Stomach (tissue), 4 donors: ENCODE measurements around the gene ATXN10.

ENCODE experiments used
- POLR2A ChIP-seq, 4 donors: fragments of 450-650 bp; IDR thresholded peaks; one replicate each; pipeline ENCODE4 v1.6.1; 2016; ENCODE audit warnings: antibody characterized with exemption in 4 of 4, control low read depth in 2 of 4, mild to moderate bottlenecking in 1 of 4, moderate library complexity in 1 of 4
- POLR2AphosphoS5 ChIP-seq, 3 donors: sonication (generic); formaldehyde crosslinking; IDR thresholded peaks; one replicate each; pipeline ENCODE4 v1.6.1; 2016; ENCODE audit warnings: antibody characterized with exemption in 3 of 3
- TF ChIP-seq, protein P1 (sequence below), 7 experiments: fragments of 450-650 bp in 4 of 7; fragments of 200-600 bp in 3 of 7; sonication (generic) in 3 of 7; IDR thresholded peaks; one replicate each; pipeline ENCODE4 v1.5.1; 2016 to 2019; ENCODE audit warnings: antibody characterized with exemption in 7 of 7, control low read depth in 2 of 7, mild to moderate bottlenecking in 1 of 7

DNA sequence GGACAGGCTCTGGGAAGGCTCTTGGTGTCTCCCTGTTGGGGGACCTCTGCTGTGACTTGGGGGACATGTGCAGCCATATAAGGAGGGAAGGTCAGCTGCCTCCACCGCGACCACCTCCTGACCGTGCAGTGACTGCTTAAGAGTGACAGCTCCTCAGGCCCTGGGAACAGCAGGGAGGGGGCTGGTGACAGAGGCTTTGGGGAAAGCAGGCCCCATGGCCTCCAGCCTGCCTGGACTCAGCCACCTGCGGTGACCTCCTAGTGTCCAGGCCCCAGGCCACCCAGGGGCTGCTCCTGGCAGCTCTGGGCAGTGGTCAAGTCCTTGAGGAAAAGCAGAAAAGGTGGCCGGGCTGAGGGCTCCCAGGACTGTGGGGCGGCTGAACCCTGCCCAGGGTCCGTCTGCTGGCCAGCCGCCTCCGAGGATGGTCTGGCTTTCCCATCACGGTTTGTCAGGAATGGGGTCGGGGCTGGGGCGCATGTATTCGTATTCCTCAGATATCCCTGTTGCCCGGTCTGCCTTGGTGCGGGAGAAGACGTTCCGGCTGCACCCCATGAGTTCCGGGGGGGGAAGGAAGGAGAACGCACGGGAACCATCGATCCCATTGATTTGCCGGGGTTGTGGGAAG is 208.6 kb downstream of the ATXN10 start:
- TF ChIP-seq POLR2A (IDR thresholded peaks at IDR 0.05) (no peak), POLR2AphosphoS5 (IDR thresholded peaks at IDR 0.05) (no peak)
- TF ChIP-seq, protein P1, sequence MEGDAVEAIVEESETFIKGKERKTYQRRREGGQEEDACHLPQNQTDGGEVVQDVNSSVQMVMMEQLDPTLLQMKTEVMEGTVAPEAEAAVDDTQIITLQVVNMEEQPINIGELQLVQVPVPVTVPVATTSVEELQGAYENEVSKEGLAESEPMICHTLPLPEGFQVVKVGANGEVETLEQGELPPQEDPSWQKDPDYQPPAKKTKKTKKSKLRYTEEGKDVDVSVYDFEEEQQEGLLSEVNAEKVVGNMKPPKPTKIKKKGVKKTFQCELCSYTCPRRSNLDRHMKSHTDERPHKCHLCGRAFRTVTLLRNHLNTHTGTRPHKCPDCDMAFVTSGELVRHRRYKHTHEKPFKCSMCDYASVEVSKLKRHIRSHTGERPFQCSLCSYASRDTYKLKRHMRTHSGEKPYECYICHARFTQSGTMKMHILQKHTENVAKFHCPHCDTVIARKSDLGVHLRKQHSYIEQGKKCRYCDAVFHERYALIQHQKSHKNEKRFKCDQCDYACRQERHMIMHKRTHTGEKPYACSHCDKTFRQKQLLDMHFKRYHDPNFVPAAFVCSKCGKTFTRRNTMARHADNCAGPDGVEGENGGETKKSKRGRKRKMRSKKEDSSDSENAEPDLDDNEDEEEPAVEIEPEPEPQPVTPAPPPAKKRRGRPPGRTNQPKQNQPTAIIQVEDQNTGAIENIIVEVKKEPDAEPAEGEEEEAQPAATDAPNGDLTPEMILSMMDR (IDR thresholded peaks at IDR 0.05) = no peak
